GM06990 (cell line): ENCODE results near the gene HOXB1.

ENCODE experiments used
- DNase-seq: peaks from one replicate; pipeline ENCODE4 v3.0.0-alpha.2; 2011; ENCODE audit not compliant: insufficient read length; ENCODE audit errors: extremely low read depth
- H3K27me3 ChIP-seq: replicated peaks from 2 replicates; pipeline ENCODE4 v1.6.0; 2011; ENCODE audit warnings: low read length; ENCODE audit not compliant: control insufficient read depth, insufficient read depth
- H3K36me3 ChIP-seq: 2 replicates; pipeline ENCODE4 v1.5.1; 2011; ENCODE audit warnings: low read length; ENCODE audit not compliant: control insufficient read depth, insufficient read depth
- H3K4me3 ChIP-seq: replicated peaks from 2 replicates; pipeline ENCODE4 v1.5.1; 2011; ENCODE audit warnings: low read depth, mild to moderate bottlenecking, control low read depth, low read length
- TF ChIP-seq, protein P1 (sequence below): IDR thresholded peaks from 2 replicates; pipeline ENCODE4 v1.5.1; 2011; ENCODE audit warnings: low read length, control low read depth, mild to moderate bottlenecking, inconsistent platforms; ENCODE audit not compliant: insufficient read depth, poor library complexity, severe bottlenecking

The HOXB1 gene

GRCh38 chr17:48565022-48565554 lies 34.3 kb upstream of the HOXB1 start:
- Histone ChIP-seq H3K27me3 (no peaks in the 10 kb centered on the region), H3K4me3 (no peak overlapping the region), H3K36me3 (no peaks in the 10 kb centered on the region)
- TF ChIP-seq, protein P1, sequence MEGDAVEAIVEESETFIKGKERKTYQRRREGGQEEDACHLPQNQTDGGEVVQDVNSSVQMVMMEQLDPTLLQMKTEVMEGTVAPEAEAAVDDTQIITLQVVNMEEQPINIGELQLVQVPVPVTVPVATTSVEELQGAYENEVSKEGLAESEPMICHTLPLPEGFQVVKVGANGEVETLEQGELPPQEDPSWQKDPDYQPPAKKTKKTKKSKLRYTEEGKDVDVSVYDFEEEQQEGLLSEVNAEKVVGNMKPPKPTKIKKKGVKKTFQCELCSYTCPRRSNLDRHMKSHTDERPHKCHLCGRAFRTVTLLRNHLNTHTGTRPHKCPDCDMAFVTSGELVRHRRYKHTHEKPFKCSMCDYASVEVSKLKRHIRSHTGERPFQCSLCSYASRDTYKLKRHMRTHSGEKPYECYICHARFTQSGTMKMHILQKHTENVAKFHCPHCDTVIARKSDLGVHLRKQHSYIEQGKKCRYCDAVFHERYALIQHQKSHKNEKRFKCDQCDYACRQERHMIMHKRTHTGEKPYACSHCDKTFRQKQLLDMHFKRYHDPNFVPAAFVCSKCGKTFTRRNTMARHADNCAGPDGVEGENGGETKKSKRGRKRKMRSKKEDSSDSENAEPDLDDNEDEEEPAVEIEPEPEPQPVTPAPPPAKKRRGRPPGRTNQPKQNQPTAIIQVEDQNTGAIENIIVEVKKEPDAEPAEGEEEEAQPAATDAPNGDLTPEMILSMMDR = no peak
- no peak for DNase-seq

DNA sequence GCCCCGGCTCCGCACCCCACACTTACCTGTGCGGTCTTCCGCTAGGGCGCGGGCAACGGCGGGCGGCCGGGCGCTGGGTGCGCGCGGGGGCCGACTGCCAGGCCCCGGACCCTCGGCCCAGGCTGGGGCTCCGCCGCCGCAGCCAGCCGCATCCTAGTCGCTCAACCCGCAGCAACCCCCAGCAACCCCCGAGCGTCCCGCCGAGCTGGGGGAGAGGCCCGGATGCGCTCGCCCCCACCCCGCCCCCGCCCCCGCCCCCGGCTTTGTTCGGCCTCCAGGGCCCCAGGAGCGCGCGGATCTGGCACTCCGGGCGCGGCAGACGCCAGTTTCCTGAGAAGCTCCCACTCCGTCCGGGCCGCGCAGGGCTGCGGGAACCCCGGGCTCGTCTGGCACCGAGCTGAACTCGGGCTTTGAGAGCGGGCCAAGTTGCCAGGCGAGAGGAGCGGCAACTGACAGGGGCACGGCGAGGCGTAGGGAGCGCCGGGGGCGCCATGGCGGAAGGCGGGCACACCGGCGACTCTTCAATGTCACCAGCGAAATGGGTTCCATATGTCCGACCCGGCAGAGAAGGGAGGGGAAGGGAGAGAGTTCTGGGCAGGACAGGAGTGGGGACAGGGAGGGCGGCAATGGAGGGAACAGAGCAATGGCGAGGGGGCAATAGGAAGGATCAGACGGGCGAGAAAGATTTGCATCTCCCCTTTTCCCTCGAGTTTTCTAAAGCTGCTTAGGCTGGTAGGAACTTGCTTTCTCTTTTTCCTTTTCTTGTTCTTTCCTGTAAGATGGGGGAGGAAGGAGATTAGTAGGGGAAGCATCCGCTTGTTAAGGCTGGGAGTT lies 33.6 kb upstream of the HOXB1 start:
- Histone ChIP-seq H3K4me3 (no peak overlapping the region), H3K27me3 (no peaks in the 10 kb centered on the region)

DNA sequence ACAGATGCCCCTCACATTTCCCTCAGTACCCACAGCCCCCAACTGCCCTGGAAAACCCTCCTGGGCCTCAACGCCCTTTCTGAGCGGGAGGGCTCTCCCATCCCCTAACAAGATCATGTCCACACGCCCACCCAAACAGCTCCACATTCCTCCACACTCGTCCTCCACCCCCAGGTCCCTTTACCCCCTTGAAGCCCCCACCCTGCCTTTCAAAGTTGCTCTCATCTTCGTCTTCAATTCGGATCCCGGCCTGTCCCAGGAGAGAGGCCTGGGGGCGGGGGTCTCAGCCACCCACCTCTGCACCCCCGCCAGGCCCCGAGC lies 33.0 kb upstream of the HOXB1 start:
- TF ChIP-seq, protein P1 = no peak
- Histone ChIP-seq H3K36me3 (no peaks in the 10 kb centered on the region), H3K27me3 (no peaks in the 10 kb centered on the region), H3K4me3 (no peak overlapping the region)
- DNase-seq = no peak

More for the DNA sequence above, 33.6 kb upstream of the HOXB1 start:
- DNase-seq = no peak
- no peaks in the 10 kb centered on the region for H3K36me3 ChIP-seq
- TF ChIP-seq, protein P1 = no peak

- no peaks in the 10 kb centered on the region for H3K27me3 ChIP-seq
- H3K36me3 ChIP-seq = no peaks in the 10 kb centered on the region
- TF ChIP-seq, protein P1 = no peak
- DNase-seq = no peak
- no peak overlapping the region for H3K4me3 ChIP-seq
Observed at GRCh38 chr17:48563385-48563838, 32.6 kb upstream of the HOXB1 start.

DNA sequence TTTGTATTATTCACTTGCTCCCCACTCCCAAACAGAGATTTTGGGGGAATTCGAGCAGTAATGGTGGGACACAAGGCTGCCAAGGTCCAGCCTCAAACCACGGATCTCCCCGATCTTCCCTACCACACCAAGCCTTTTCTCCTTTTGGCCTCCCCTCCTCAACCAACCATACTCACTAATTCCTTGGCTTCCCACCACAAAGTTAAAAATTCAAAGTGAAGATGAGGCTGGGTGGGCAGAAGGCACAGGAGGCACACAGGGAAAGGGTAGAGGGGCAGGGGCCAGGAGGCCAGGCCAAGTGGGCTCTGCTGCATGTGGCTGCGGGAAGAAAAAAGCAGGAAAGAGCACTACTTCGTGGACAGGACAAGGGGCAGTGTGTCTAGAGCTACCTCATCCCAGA lies 32.1 kb upstream of the HOXB1 start:
- Histone ChIP-seq H3K36me3 (no peaks in the 10 kb centered on the region), H3K4me3 (no peak overlapping the region), H3K27me3 (no peaks in the 10 kb centered on the region)
- TF ChIP-seq, protein P1 = no peak
- no peak for DNase-seq
